Measurements from ENCODE around the gene ATP5F1E. TPM values are rescaled to one million over a fixed set of nuclear protein-coding genes. Genes with fewer than 3 reads are reported as not detected.

The ATP5F1E gene
- total RNA-seq (10 to 100 TPM; 75.5 to 90.7 TPM), polyA plus RNA-seq (ENCODE audit: insufficient read length in 6 of 6) (100 to 1,000 TPM; 160 to 197 (median 174) TPM)
- long read RNA-seq, donor 1, transcript ATP5F1E-201 (3 exons, 3,665 nt), result major isoform, 1,030 of 1,085 reads
- long read RNA-seq, donor 1, transcript ATP5F1E-202 (2 exons, 1,878 nt), result minor isoform, 20 of 1,085 reads
- long read RNA-seq, donor 1, partial matches to known transcripts, result 34 of 1,085 reads
- long read RNA-seq, donor 1, other reads (novel, unspliced or antisense), result 0 of 1,085 reads
- long read RNA-seq, donor 2, transcript ATP5F1E-201 (3 exons, 3,665 nt), result major isoform, 727 of 794 reads
- long read RNA-seq, donor 2, transcript ATP5F1E-202 (2 exons, 1,878 nt), result minor isoform, 7 of 794 reads
- long read RNA-seq, donor 2, partial matches to known transcripts, result 60 of 794 reads
- long read RNA-seq, donor 2, other reads (novel, unspliced or antisense), result 0 of 794 reads
- long read RNA-seq, donor 3, transcript ATP5F1E-201 (3 exons, 3,665 nt), result major isoform, 563 of 592 reads
- long read RNA-seq, donor 3, transcript ATP5F1E-202 (2 exons, 1,878 nt), result minor isoform, 11 of 592 reads
- long read RNA-seq, donor 3, partial matches to known transcripts, result 18 of 592 reads
- long read RNA-seq, donor 3, other reads (novel, unspliced or antisense), result 0 of 592 reads
- long read RNA-seq, donor 4, transcript ATP5F1E-201 (3 exons, 3,665 nt), result major isoform, 1,186 of 1,192 reads
- long read RNA-seq, donor 4, partial matches to known transcripts, result 2 of 1,192 reads
- long read RNA-seq, donor 4, other reads (novel, unspliced or antisense), result 2 of 1,192 reads
- long read RNA-seq, donor 5, transcript ATP5F1E-201 (3 exons, 3,665 nt), result major isoform, 760 of 796 reads
- long read RNA-seq, donor 5, transcript ATP5F1E-202 (2 exons, 1,878 nt), result minor isoform, 9 of 796 reads
- long read RNA-seq, donor 5, partial matches to known transcripts, result 27 of 796 reads
- long read RNA-seq, donor 5, other reads (novel, unspliced or antisense), result 0 of 796 reads
- long read RNA-seq, donor 6, transcript ATP5F1E-201 (3 exons, 3,665 nt), result major isoform, 887 of 970 reads
- long read RNA-seq, donor 6, transcript ATP5F1E-202 (2 exons, 1,878 nt), result minor isoform, 42 of 970 reads
- long read RNA-seq, donor 6, partial matches to known transcripts, result 41 of 970 reads
- long read RNA-seq, donor 6, other reads (novel, unspliced or antisense), result 0 of 970 reads
- long read RNA-seq, donor 7, transcript ATP5F1E-201 (3 exons, 3,665 nt), result major isoform, 403 of 429 reads
- long read RNA-seq, donor 7, partial matches to known transcripts, result 24 of 429 reads
- long read RNA-seq, donor 7, other reads (novel, unspliced or antisense), result 0 of 429 reads
- long read RNA-seq, donor 8, transcript ATP5F1E-201 (3 exons, 3,665 nt), result major isoform, 380 of 392 reads
- long read RNA-seq, donor 8, transcript ATP5F1E-202 (2 exons, 1,878 nt), result minor isoform, 7 of 392 reads
- long read RNA-seq, donor 8, partial matches to known transcripts, result 5 of 392 reads
- long read RNA-seq, donor 8, other reads (novel, unspliced or antisense), result 0 of 392 reads
- long read RNA-seq, donor 9, transcript ATP5F1E-201 (3 exons, 3,665 nt), result major isoform, 10 of 17 reads
- long read RNA-seq, donor 9, partial matches to known transcripts, result 7 of 17 reads
- long read RNA-seq, donor 9, other reads (novel, unspliced or antisense), result 0 of 17 reads
- long read RNA-seq, donor 10, transcript ATP5F1E-201 (3 exons, 3,665 nt), result major isoform, 744 of 745 reads
- long read RNA-seq, donor 10, partial matches to known transcripts, result 0 of 745 reads
- long read RNA-seq, donor 10, other reads (novel, unspliced or antisense), result 0 of 745 reads
- long read RNA-seq, donor 11, transcript ATP5F1E-201 (3 exons, 3,665 nt), result major isoform, 967 of 1,031 reads
- long read RNA-seq, donor 11, transcript ATP5F1E-202 (2 exons, 1,878 nt), result minor isoform, 21 of 1,031 reads
- long read RNA-seq, donor 11, partial matches to known transcripts, result 42 of 1,031 reads
- long read RNA-seq, donor 11, other reads (novel, unspliced or antisense), result 0 of 1,031 reads
- long read RNA-seq, donor 12, transcript ATP5F1E-201 (3 exons, 3,665 nt), result major isoform, 418 of 432 reads
- long read RNA-seq, donor 12, partial matches to known transcripts, result 10 of 432 reads
- long read RNA-seq, donor 12, other reads (novel, unspliced or antisense), result 0 of 432 reads

GRCh38 chr20:59032023-59032712 lies at the start of gene ATP5F1E:
ATP5F1E (minus strand) TSS chr20:59032335; CDS start chr20:59032251, 84 bp downstream.
- peak within 1 kb of the TSS; percentile 74 to 88 for H3K4me3 ChIP-seq
- intact Hi-C loops (cut with DNase I), result no loop called here
- H3K27ac ChIP-seq, result peak within 1 kb of the TSS; percentile 89 to 94
- TF ChIP-seq, protein P1, sequence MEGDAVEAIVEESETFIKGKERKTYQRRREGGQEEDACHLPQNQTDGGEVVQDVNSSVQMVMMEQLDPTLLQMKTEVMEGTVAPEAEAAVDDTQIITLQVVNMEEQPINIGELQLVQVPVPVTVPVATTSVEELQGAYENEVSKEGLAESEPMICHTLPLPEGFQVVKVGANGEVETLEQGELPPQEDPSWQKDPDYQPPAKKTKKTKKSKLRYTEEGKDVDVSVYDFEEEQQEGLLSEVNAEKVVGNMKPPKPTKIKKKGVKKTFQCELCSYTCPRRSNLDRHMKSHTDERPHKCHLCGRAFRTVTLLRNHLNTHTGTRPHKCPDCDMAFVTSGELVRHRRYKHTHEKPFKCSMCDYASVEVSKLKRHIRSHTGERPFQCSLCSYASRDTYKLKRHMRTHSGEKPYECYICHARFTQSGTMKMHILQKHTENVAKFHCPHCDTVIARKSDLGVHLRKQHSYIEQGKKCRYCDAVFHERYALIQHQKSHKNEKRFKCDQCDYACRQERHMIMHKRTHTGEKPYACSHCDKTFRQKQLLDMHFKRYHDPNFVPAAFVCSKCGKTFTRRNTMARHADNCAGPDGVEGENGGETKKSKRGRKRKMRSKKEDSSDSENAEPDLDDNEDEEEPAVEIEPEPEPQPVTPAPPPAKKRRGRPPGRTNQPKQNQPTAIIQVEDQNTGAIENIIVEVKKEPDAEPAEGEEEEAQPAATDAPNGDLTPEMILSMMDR (IDR thresholded peaks at IDR 0.05), result no peak
- H3K4me1 ChIP-seq, result peaks cover 34 to 55% of the 10 kb centered on the region in 2 donors
- ATAC-seq (peak; percentile 99), DNase-seq (peak; percentile 91 to 98 (median 96))
- H3K27me3 ChIP-seq, result no peaks in the 10 kb centered on the region
- no peaks in the 10 kb centered on the region for H3K9me3 ChIP-seq
- peaks cover 3 to 66% of the 10 kb centered on the region in 2 donors for H3K36me3 ChIP-seq

DNA sequence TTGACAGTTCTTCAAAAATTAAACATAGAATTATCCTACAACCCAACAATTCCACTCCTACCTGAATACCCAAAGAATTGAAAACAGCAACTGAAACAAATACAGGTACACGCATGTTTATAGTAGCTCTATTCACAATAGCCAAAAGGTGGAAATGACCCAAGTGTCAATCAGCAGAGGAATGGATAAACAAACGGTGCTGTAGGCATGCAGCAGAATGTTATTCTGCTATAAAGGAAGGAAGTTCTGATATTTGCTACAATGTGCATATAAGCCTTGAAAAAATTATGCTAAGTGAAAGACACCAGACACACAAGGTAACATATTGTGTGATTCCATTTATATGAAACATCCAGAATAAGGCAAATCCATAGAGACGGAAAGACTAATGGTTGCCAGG lies 48.9 kb upstream of the ATP5F1E start:
- Histone ChIP-seq H3K4me1 (no peaks in the 10 kb centered on the region), H3K27ac (no peak overlapping the region), H3K27me3 (peaks cover 0 to 26% of the 10 kb centered on the region in 2 donors), H3K36me3 (no peaks in the 10 kb centered on the region), H3K4me3 (no peak overlapping the region), H3K9me3 (no peaks in the 10 kb centered on the region)
- intact Hi-C loops (cut with DNase I), result no loop called here
- ATAC-seq, result no peak
- DNase-seq, result no peak
- TF ChIP-seq, protein P1 (IDR thresholded peaks at IDR 0.05), result no peak

DNA sequence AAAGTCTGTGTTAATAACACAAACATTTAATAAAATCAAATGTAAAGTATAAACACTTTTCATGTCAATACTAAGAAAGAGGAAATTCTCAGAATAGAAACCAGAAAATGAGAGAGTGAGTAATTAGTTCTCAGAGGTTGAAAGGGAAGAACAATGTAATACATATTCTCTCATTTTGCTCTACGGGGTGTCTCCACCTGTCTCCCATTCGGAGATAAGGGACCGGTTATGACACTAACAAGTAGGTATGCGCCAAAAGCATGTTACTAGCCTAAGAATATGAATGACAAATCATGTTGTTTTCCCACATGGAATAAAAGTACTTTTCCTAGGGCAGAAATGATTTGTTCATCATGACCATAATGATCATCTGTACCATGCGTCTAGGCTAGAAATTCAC lies 46.1 kb upstream of the ATP5F1E start:
- H3K4me1 ChIP-seq, result no peaks in the 10 kb centered on the region
- TF ChIP-seq, protein P1 (IDR thresholded peaks at IDR 0.05), result no peak
- H3K27me3 ChIP-seq, result peaks cover 0 to 37% of the 10 kb centered on the region in 2 donors
- intact Hi-C loops (cut with DNase I), result no loop called here
- H3K27ac ChIP-seq, result no peak overlapping the region
- H3K4me3 ChIP-seq, result no peak overlapping the region
- DNase-seq (no peak), ATAC-seq (no peak)
- no peaks in the 10 kb centered on the region for H3K36me3 ChIP-seq
- no peaks in the 10 kb centered on the region for H3K9me3 ChIP-seq

Data from left lung (tissue), 14 donors.